SH-SY5Y (cell line): ENCODE data around the gene RAF1.

Experiments used
- GATA2 ChIP-seq: IDR thresholded peaks from 2 replicates; pipeline ENCODE4 v1.6.1; 2011; ENCODE audit warnings: mild to moderate bottlenecking, low read depth, low read length
- GATA3 ChIP-seq: IDR thresholded peaks from 2 replicates; pipeline ENCODE4 v1.6.1; 2011; ENCODE audit warnings: low read depth, mild to moderate bottlenecking, low read length, moderate library complexity

GRCh38 chr3:12709334-12709733 lies 45.4 kb upstream of the RAF1 start:
- TF ChIP-seq GATA2: no peak
- TF ChIP-seq GATA3: no peak
